ENCODE data around the gene NSMCE3.

The NSMCE3 gene

GRCh38 chr15:29226436-29227208, 43.0 kb downstream of the NSMCE3 start:
- no peak for TF ChIP-seq CTCF (IDR thresholded peaks at IDR 0.05)

- no peak for TF ChIP-seq CTCF (IDR thresholded peaks at IDR 0.05)
Measured at GRCh38 chr15:29225534-29226234, 43.9 kb downstream of the NSMCE3 start.

- no peak for TF ChIP-seq CTCF (IDR thresholded peaks at IDR 0.05)
Measured at GRCh38 chr15:29223640-29224039, 46.0 kb downstream of the NSMCE3 start.

DNA sequence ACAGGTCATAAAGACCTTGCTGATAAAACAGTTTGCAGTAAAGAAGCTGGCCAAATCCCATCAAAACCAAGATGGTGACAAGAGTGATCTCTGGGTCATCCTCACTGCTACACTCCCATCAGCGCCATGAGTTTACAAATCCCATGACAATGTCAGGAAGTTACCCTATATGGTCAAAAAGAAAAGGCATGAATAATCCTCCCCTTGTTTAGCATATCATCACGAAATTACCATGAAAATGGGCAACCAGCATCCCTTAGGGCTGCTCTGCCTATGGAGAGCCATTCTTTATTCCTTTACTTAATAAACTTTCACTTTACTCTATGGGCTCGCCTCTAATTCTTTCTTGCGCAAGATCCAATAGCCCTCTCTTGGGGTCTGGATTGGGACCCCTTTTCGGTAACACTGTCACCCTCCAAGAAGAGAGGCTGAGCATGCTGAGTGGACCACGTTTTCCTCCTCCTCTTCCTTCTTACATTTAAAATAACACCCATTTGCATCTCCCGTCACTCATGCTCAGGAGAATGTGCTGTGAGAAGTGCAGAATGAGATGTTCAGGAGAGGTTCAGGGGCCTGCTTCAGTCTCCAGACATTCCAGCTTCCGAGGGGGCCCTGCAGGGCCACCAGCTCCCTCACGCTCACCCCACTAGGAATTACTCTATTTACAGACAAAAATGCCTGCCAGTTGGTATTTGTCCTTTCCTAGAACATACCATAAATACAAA, 47.3 kb downstream of the NSMCE3 start:
- no peak for TF ChIP-seq CTCF (IDR thresholded peaks at IDR 0.05)

DNA sequence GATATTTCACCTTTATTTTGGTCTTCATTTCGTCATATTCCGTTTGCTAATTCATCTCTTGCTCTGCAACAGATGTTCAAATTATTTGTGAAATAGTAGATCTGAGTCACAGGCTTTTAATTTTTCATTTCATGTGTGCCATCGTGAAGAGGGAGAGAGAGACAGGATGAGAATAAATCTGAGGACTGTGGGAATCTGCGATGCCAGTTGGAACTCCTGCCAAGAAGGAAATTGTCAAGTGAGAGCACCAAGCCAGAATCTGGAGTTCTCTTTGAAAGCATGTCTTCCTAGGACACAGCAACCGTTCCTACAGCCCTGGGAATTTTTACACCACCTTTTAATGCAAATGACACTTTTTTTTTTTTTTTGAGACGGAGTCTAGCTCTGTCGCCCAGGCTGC, 48.8 kb downstream of the NSMCE3 start:
- no peak for TF ChIP-seq CTCF (IDR thresholded peaks at IDR 0.05)

DNA sequence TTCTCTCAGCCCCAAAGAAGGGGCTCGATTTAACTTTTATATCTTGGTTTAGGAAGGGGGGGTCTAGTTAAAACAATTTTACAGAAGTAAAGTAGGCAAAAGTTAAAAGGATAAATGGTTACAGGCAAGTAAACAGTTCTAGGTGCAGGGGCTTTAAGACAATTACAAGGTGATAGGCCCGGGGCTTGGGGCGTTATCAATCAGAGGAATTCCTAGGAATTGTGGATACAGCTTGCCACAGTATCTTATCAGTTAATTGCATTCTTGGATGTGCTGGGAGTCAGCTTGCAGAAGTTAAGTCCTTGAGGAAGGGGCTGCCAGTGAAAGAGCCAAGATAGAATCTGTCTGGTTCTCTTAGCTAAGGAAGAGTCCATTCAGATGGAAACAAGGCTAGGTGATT, 52.7 kb downstream of the NSMCE3 start:
- no peak for TF ChIP-seq CTCF (IDR thresholded peaks at IDR 0.05)
